ENCODE data around the gene LAMTOR5. TPM values are rescaled to one million over a fixed set of nuclear protein-coding genes. Genes with fewer than 3 reads are reported as not detected.

The LAMTOR5 gene
- total and polyA plus RNA-seq, 2 of the 13 experiments (the other 11 are each of a cell fraction or from before 2014, with no cell fraction given): 96.7 to 400 TPM

- TF ChIP-seq ZNF18 (CRISPR knock-in tag; IDR thresholded peaks at IDR 0.05; ENCODE audit: insufficient replicate concordance): peak; percentile 79
- no peak; the same call in 1 of the 2 replicates for TF ChIP-seq JUN (CRISPR knock-in tag; IDR thresholded peaks at IDR 0.05)
- peak; percentile 58; the same call in 1 of the 2 replicates for TF ChIP-seq SOX5 (CRISPR knock-in tag; IDR thresholded peaks at IDR 0.05; ENCODE audit: borderline replicate concordance)
- no peak for TF ChIP-seq CHD4 (IDR thresholded peaks at IDR 0.05; ENCODE audit: borderline replicate concordance, low read length)
- TF ChIP-seq NR3C1 (CRISPR knock-in tag; IDR thresholded peaks at IDR 0.05): no peak
- TF ChIP-seq ZKSCAN8 (CRISPR knock-in tag; IDR thresholded peaks at IDR 0.05; ENCODE audit: borderline replicate concordance): peak; percentile 72; the same call in 1 of the 2 replicates
- peak; percentile 61 for TF ChIP-seq GFI1 (CRISPR knock-in tag; IDR thresholded peaks at IDR 0.05; ENCODE audit: borderline replicate concordance)
- no peak; the same call in 1 of the 2 replicates for TF ChIP-seq ZBTB33 (CRISPR knock-in tag; IDR thresholded peaks at IDR 0.05)
- no peak for TF ChIP-seq CEBPZ (IDR thresholded peaks at IDR 0.05; ENCODE audit: low read length)
- TF ChIP-seq GLI4 (CRISPR knock-in tag; IDR thresholded peaks at IDR 0.05; ENCODE audit: borderline replicate concordance): no peak; the same call in 1 of the 2 replicates
- TF ChIP-seq ATF1 (CRISPR knock-in tag; IDR thresholded peaks at IDR 0.05): peak; percentile 97
- peak; percentile 37 for TF ChIP-seq CTCF (CRISPR knock-in tag; IDR thresholded peaks at IDR 0.05)
Observed at GRCh38 chr1:110407260-110408210, at the start of gene LAMTOR5 (continued).

Measured in HepG2 (cell line).